CD4-positive, alpha-beta T cell treated with Interleukin-12 subunit alpha and Interleukin-12 subunit beta, for 1 hour (primary cell): ENCODE results near the gene CLN6.
"Not testable (repeated sequence)": the region's sequence is repeated elsewhere in the genome, so short reads cannot be mapped to it uniquely, and the experiment has no call there.

Source experiments
- DNase-seq: peaks from one replicate; pipeline ENCODE4 v3.0.0-alpha.2; 2020

CLN6 gene

GRCh38 chr15:68221530-68222431 lies 7.7 kb downstream of the CLN6 start:
- DNase-seq, result not testable (repeated sequence)

DNA sequence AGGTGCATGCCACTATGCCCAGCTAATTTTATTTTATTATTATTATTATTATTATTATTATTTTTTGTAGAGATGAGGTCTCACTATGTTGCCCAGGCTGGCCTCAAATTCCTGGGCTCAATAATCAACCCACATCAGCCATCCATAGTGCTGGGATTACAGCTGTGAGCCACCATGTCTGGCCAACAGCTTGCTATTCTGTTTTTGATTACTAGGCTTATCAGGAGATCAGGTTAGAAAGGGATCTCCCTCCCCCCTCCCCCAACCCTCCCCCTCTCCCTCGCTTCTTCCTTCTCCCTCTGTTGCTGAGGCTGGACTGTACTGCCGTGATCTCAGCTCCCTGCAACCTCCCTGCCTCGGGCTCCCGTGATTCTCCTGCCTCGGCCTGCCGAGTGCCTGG lies 8.6 kb downstream of the CLN6 start:
- no peak for DNase-seq

DNA sequence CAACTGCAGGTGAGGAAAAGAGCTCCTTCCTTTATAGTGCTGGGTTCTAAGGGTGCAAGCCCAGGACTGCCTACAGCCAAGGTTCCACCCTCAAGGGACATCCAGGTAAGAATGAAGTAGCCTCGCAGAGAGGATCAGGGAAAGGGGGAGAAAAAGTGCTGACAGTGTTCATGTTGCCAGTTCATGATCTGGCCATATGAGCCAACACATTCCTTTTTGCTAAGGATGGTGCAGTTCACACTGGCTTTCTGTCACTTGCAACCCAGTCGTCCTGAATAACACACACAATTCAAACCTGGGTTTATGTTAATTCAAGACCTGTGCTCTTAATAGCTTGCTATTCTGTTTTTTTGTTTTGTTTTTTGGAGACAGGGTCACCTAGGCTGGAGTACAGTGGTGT lies 9.0 kb downstream of the CLN6 start:
- no peak for DNase-seq

DNA sequence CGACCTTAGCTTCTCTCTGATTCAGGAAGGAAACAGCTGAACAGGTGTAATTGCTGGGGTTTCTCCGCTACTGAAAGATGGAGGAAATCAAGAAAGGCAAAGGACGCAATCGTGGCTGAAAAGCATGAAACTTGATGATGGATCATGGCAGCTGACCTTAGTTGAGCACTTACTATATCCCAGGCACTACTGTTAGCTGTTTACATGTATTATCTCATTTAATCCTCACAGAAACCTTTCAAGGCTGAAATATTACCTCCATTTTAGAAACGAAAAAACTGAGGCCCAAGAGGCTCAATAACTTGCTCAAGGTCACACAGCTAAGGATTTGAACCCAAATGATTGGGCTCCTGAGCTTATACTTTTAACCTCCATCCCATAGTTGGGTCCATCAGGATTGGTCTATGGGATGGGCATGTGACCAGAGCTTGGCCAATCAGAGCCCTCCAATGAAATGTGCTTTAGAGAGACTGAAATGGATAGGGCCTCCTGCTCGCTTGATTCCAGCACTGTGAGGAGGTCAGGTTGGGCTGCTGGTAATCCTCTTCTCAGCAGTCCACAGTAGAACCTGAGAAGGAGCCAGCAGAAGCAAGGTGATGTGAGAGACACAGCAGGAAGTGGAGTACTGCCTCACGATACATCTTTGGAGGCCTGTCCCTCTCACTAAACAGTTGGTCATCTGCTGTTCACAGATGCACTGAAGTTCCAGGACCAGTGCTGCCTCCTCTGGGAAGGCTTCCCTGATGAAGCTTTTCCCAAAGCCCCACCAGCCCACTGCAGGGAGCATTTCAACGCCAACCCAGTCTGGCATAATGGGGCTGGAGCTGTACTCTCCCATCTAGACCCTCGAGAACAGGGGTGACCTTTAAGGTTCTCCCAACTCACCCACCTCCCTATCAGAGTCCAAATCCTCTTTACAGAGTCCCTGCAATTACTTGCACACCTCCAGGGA lies 10.4 kb downstream of the CLN6 start:
- DNase-seq, result no peak

- DNase-seq, result no peak
These were observed 11.2 kb downstream of the CLN6 start for GRCh38 chr15:68218331-68218730.

DNA sequence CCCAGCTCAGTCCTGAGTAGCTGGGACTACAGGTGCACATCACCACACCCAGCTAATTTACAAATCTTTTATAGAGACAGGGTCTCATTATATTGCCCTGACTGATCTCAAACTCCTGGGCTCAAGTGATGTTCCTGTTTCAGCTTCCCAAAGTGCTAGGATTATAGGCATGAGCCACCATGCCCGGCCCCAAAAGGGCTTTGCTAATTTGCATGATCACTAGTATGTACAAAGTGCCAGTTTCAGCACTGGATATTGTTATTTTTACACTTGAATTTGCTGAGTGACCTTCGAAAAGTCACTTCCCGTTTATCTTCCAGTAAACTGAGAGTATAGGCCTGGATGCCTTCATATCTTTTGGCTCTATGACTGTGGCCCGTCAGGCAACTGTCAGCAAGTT lies 12.2 kb downstream of the CLN6 start:
- no peak for DNase-seq

- no peak for DNase-seq
These were observed 14.7 kb downstream of the CLN6 start for GRCh38 chr15:68214838-68215254.

- DNase-seq, result no peak
These were observed 15.3 kb downstream of the CLN6 start for GRCh38 chr15:68213991-68214837.

DNA sequence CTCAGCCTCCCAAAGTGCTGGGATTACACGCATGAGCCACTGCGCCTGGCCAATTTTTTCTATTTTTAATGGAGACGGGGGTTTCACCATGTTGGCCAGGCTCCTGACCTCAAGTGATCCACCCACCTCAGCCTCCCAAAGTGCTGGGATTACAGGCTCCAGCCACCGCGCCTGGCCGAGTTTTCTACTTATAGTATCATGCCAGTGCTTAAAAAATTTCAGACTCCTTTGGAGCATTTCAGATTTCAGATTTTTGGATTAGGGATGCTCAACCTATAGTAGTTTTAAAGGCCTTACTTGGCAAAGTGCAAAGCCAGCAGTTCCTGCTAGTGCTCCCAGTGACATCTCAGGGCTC lies 16.1 kb downstream of the CLN6 start:
- DNase-seq, result not testable (repeated sequence)

DNA sequence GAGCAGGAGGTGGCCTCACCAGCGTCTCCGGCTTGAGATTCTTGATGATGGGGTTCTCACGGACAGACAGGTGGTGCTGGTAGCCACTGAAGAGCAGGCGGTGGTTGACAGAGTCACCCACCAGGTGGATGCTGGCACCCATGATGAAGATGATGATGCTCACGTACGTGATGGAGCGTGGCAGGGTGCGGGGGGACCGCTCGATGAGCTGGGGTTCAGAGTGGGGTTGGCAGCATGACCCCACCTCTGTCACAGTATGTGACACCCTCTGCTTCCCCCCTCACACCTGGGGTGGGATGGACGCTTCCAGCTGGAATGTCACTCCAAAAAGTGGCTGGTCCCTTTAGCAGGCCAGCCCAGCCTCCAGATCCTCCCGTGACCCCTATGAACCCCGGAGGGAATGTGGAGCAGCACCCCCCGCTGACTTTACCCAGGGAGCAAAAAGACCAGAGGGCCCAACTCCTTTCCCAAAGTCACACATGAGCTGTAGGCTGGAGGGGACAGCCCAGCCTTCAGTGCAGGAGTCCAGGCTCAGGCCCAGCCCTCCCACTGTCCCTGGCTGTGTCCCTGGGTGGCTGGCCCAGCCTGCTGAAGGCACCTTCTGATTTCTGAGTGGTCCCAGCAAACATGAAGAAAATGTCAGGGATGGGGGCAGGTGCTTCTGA lies 17.7 kb downstream of the CLN6 start:
- DNase-seq, result no peak

DNA sequence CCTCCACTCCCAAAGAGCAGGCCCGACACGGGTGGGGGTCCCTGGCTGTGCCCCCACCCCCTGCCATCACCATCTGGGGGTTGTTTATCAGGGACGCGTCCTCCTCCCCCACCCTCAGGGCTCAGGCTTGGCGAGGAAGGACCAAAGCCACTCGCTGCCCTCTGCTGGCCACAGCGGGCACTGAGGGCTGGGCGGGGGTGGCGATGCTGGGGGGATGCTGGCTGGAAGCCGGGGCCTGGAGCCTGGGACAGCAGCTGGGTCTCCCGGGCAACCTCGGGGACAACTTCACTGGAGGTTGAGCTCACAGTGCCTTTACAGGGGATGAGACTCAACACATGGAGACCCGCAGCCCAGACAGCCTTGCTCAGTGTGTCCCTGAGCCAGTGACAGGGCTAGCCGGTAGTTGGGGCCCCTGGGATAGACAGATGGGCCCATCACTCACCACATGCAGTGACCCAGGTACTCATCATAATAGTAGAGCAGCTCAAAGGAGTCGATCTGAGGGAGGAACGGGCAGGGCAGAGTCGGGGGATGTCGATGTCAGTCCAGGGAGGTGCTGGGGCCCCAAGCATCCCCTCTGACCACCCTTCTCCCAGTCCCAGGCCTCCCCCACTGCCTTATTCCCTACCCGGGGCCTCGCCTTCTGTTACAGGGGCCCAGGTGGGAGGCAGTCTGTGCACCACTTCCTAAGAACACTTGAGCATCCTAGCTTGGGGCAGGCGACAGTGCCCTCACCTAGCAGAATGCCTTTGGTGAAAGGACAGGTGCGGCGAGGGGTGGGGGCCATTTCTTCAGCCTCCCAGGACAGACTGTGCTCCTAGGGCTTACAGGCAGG lies 18.5 kb downstream of the CLN6 start:
- peak; percentile 50 for DNase-seq

GRCh38 chr15:68210409-68210756 lies 19.1 kb downstream of the CLN6 start:
- DNase-seq, result no peak

DNA sequence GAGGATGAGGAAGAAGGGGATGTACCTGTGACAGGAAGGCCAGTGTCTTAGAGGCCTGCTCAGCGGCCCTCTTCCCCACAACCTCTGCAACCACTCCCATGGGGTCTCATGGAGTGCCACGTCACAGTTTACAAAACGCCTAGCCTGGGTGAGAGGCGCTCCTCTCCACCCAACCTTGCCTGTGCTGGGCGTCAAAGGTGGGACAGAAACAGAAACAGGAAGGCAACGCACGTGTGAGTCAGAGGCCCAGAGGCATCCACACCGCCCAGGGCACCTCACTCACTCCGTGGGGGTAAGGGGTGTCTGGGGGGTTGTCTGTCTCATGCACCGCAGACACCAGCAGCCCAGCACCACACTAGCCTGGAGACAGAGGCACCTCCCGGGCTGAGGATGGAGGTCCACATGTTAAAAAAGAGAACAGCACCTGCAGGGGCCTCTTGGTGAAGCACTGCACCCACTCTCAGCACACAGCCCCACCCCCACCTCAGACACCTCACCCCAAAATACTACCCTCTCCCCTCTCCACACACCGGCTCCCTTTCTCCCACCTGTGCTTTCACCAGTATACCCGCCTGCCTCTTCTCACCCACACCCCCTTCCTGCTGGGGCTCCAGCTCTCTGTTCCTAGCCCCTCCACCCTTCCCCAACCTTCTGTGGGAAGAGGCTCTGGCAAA lies 19.7 kb downstream of the CLN6 start:
- peak; percentile 13 for DNase-seq

- no peak for DNase-seq
These were observed 20.3 kb downstream of the CLN6 start for GRCh38 chr15:68209272-68209671.

- no peak for DNase-seq
These were observed 20.8 kb downstream of the CLN6 start for GRCh38 chr15:68208636-68209240.

GRCh38 chr15:68208136-68208535 lies 21.4 kb downstream of the CLN6 start:
- DNase-seq, result no peak

- no peak for DNase-seq
These were observed 22.2 kb downstream of the CLN6 start for GRCh38 chr15:68207176-68207935.

- DNase-seq, result no peak
These were observed 22.8 kb downstream of the CLN6 start for GRCh38 chr15:68206711-68207151.

DNA sequence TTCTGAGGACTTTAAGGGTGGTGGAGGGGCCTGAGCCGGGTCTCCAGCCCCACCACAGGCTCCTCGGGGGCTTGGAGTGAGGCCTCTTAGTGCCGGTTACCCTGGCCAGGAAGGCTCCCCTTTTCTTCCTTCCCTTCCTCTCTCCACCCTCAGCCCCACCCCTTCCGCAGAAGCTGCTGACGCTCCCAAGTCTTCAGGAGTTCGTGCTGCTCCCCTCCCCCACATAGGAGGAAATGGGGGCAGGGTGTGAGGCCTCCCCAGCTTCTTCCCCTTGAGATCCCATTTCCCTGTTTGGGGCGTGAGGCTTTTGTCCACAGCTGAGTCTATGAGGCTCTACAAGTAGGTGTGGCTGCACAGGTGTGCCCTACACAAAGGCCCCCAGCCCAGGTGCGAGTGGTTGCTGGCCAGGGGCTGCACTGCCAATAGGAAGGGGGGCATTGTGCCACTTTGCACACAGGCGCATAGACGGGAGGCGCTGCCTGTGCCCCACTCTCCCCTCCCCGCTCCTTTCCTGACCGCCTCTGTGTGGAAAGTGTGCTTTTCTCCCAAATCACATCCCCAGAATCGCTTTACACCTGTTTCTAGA lies 23.5 kb downstream of the CLN6 start:
- DNase-seq, result peak; percentile 9
